Spleen (tissue), 11 donors: ENCODE measurements around the gene GAS2. TPM values are rescaled to one million over a fixed set of nuclear protein-coding genes. Genes with fewer than 3 reads are reported as not detected.

ENCODE experiments used
- DNase-seq: peaks from one replicate; pipeline ENCODE4 v3.0.0-alpha.2; 2020
- H3K27ac ChIP-seq, 8 donors: fragments of 200-600 bp; sonication (generic) in 7 of 8; 1 replicate in 4 of 8; 2 replicates in 4 of 8; pipeline versions ENCODE4 v1.5.0 to v1.8.0; 2016 to 2021; ENCODE audit warnings: inconsistent platforms in 4 of 8, mild to moderate bottlenecking in 4 of 8, moderate library complexity in 1 of 8
- H3K27me3 ChIP-seq, 7 donors: fragments of 200-600 bp; sonication (generic) in 6 of 7; replicated peaks in 1 of 7; 1 replicate in 4 of 7; 2 replicates in 3 of 7; pipeline versions ENCODE4 v1.5.0 to v1.8.0; 2016 to 2021; ENCODE audit warnings: inconsistent platforms in 3 of 7, mild to moderate bottlenecking in 1 of 7
- H3K36me3 ChIP-seq, 6 donors: fragments of 200-600 bp; sonication (generic) in 5 of 6; 1 replicate in 4 of 6; 2 replicates in 2 of 6; pipeline versions ENCODE4 v1.5.0 to v1.8.0; 2016 to 2021; ENCODE audit warnings: inconsistent platforms in 2 of 6
- H3K4me1 ChIP-seq, 6 donors: fragments of 200-600 bp; sonication (generic) in 5 of 6; 1 replicate in 3 of 6; 2 replicates in 3 of 6; pipeline versions ENCODE4 v1.5.0 to v1.8.0; 2016 to 2021; ENCODE audit warnings: inconsistent platforms in 3 of 6
- H3K4me3 ChIP-seq, 8 donors: fragments of 200-600 bp; sonication (generic) in 7 of 8; 1 replicate in 4 of 8; 2 replicates in 4 of 8; pipeline versions ENCODE4 v1.5.0 to v1.8.0; 2016 to 2021; ENCODE audit warnings: inconsistent platforms in 4 of 8, mild to moderate bottlenecking in 4 of 8, moderate library complexity in 2 of 8
- H3K9me3 ChIP-seq, 8 donors: fragments of 200-600 bp; sonication (generic) in 7 of 8; 1 replicate in 4 of 8; 2 replicates in 4 of 8; pipeline versions ENCODE4 v1.5.0 to v1.8.0; 2016 to 2021; ENCODE audit warnings: inconsistent platforms in 4 of 8
- POLR2A ChIP-seq, 3 donors: fragments of 450-650 bp; IDR thresholded peaks; one replicate each; pipeline ENCODE4 v1.5.1; 2017; ENCODE audit warnings: antibody characterized with exemption in 3 of 3, mild to moderate bottlenecking in 1 of 3
- POLR2AphosphoS5 ChIP-seq, 3 donors: sonication (generic); formaldehyde crosslinking; IDR thresholded peaks; one replicate each; pipeline ENCODE4 v1.5.1; 2017; ENCODE audit warnings: antibody characterized with exemption in 3 of 3
- WGBS, 5 donors: extraction: QIAGEN DNeasy Blood & Tissue Kit in 3 of 5; methylation state at CpG; one replicate each; pipeline versions ENCODE4 v1.1.5 to v1.1.7; 2013 to 2018; 5-methylcytosine and 5-hydroxymethylcytosine counted together
- intact Hi-C: fragments of 100-400 bp; cut with DNase I; formaldehyde crosslinking; loops from one replicate; pipeline ENCODE4 v1.15.0; 2023; ENCODE audit warnings: low total_unique reads
- polyA plus RNA-seq, 3 donors: library from polyadenylated mRNA; stranded (reverse); fragments of 200-250 nt; gene quantifications; one replicate each; pipeline ENCODE4 v1.2.1, GENCODE V29; 2013
- total RNA-seq, 7 donors: library from RNA; depleted of rRNA in 3 of 7; stranded (reverse); fragments of >200 nt in 3 of 7; fragmentation: NEBNext Ultra II Directional in 4 of 7; extraction: Animal tissue kit (Norgen Biotek cat#: 25700) in 4 of 7; gene quantifications; one replicate each; pipeline versions ENCODE4 v1.1.0 to v1.2.1, GENCODE V29; 2016 to 2021
- TF ChIP-seq, protein P1 (sequence below), 11 experiments: fragments of 200-600 bp in 7 of 11; fragments of 450-650 bp in 4 of 11; sonication (generic) in 4 of 11; IDR thresholded peaks in 8 of 11; conservative IDR thresholded peaks in 3 of 11; 1 replicate in 7 of 11; 2 replicates in 4 of 11; pipeline versions ENCODE4 v1.4.0 to v1.8.0; 2016 to 2021; ENCODE audit warnings: antibody characterized with exemption in 11 of 11, inconsistent platforms in 4 of 11, mild to moderate bottlenecking in 1 of 11
- donor health status: healthy with polysubstance abuse.
- donor health status: DM: no; HTN: no; CAD: no; lungs with moderate emphysema.
- donor health status: DM: no; HTN: no; CAD: no.
- donor health status: Bipolar disorder and iron deficiency.
- donor health status: healthy.
- donor health status: DM: no; HTN: no; CAD: no.
- donor health status: DM: yes; HTN: yes; CAD: no.

The GAS2 gene
- total and polyA plus RNA-seq, 10 donors = 1.1 to 9.1 (median 2.2) TPM

DNA sequence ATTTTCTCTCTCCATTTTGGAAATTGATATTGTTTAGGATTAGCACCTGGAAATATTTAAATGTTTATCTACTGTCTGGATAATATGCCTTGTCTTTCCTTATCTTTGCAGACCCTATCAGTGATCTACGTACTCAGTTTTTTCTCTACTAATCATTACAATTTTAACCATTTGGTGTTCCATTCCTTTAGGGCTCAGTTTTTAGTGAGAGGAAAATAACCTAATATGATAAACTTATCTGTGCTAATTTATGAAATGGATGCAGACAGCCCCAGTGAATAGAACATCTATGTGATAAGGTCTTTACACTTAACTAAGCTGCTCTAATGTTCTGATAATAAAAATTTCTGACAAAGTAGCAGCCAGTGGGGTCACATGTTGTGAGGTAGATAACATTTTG is 94.7 kb downstream of the GAS2 start:
- intact Hi-C loops = no loop called here
- no peak for DNase-seq
- Histone ChIP-seq H3K27ac (no peak overlapping the region), H3K4me1 (no peaks in the 10 kb centered on the region), H3K4me3 (no peak overlapping the region), H3K27me3 (no peaks in the 10 kb centered on the region), H3K36me3 (no peaks in the 10 kb centered on the region), H3K9me3 (no peaks in the 10 kb centered on the region)
- no peak for TF ChIP-seq POLR2AphosphoS5 (IDR thresholded peaks at IDR 0.05)
- TF ChIP-seq POLR2A (IDR thresholded peaks at IDR 0.05) = no peak
- TF ChIP-seq, protein P1, sequence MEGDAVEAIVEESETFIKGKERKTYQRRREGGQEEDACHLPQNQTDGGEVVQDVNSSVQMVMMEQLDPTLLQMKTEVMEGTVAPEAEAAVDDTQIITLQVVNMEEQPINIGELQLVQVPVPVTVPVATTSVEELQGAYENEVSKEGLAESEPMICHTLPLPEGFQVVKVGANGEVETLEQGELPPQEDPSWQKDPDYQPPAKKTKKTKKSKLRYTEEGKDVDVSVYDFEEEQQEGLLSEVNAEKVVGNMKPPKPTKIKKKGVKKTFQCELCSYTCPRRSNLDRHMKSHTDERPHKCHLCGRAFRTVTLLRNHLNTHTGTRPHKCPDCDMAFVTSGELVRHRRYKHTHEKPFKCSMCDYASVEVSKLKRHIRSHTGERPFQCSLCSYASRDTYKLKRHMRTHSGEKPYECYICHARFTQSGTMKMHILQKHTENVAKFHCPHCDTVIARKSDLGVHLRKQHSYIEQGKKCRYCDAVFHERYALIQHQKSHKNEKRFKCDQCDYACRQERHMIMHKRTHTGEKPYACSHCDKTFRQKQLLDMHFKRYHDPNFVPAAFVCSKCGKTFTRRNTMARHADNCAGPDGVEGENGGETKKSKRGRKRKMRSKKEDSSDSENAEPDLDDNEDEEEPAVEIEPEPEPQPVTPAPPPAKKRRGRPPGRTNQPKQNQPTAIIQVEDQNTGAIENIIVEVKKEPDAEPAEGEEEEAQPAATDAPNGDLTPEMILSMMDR (IDR thresholded peaks at IDR 0.05 in 8 of 11, conservative IDR thresholded peaks at IDR 0.05 in 3 of 11) = no peak
- WGBS, 5 donors = 69 to 87% (median 83%) methylated on average over 1 of the region's 1 CpG

DNA sequence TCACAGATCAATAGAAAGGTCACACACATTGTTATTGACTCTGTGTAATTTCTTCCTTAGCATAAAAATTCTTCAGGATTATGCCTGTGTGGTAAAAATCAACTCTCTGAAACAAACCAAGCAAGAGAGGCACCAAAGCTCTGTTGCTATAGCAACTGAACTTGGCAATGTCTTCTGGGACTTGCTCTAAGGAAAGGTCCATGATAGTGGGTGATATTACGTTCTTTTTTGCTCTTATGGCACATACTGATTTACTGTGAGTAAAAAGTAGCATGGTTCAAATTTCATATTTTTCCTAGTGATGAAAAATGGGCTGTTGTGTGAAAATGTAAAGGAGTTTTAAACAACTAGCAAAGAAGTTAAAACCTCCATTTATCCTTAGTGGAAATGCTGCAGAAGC is 96.8 kb downstream of the GAS2 start:
- H3K27me3 ChIP-seq = no peaks in the 10 kb centered on the region
- TF ChIP-seq POLR2AphosphoS5 (IDR thresholded peaks at IDR 0.05) (no peak), POLR2A (IDR thresholded peaks at IDR 0.05) (no peak)
- TF ChIP-seq, protein P1 (IDR thresholded peaks at IDR 0.05 in 8 of 11, conservative IDR thresholded peaks at IDR 0.05 in 3 of 11) = no peak
- no peak for DNase-seq

DNA sequence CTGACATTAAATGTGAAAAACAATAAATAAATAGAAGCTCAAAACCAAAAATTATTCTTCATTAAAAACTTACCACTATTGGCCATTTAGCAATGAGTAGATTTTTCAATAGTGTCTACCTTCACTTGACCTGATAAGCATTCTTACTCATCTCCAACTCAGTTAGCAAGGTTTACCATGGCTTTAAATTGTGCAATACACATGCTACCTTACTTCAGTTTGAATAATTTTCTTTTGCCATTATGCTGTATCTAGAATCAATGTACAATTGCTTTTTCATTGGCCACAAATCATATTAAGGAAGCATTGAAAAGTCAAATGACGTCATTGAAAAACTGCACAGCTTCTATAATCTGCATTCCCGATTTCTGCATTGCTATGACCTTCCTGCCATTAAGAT is 98.3 kb downstream of the GAS2 start:
- Histone ChIP-seq H3K27ac (no peak overlapping the region), H3K9me3 (no peaks in the 10 kb centered on the region), H3K4me1 (no peaks in the 10 kb centered on the region), H3K27me3 (no peaks in the 10 kb centered on the region), H3K36me3 (no peaks in the 10 kb centered on the region), H3K4me3 (no peak overlapping the region)
- WGBS, 5 donors = 86 to 96% (median 88%) methylated on average over 2 of the region's 2 CpGs
- DNase-seq = no peak
- intact Hi-C loops = no loop called here
- no peak for TF ChIP-seq POLR2A (IDR thresholded peaks at IDR 0.05)
- TF ChIP-seq, protein P1 (IDR thresholded peaks at IDR 0.05 in 8 of 11, conservative IDR thresholded peaks at IDR 0.05 in 3 of 11) = no peak
- TF ChIP-seq POLR2AphosphoS5 (IDR thresholded peaks at IDR 0.05) = no peak

More for the DNA sequence above, 96.8 kb downstream of the GAS2 start:
- H3K4me3 ChIP-seq = no peak overlapping the region
- H3K9me3 ChIP-seq = no peaks in the 10 kb centered on the region
- H3K27ac ChIP-seq = no peak overlapping the region
- 68 to 91% (median 86%) methylated on average over 1 of the region's 1 CpG for WGBS, 5 donors
- intact Hi-C loops = no loop called here
- no peaks in the 10 kb centered on the region for H3K36me3 ChIP-seq
- H3K4me1 ChIP-seq = no peaks in the 10 kb centered on the region

DNA sequence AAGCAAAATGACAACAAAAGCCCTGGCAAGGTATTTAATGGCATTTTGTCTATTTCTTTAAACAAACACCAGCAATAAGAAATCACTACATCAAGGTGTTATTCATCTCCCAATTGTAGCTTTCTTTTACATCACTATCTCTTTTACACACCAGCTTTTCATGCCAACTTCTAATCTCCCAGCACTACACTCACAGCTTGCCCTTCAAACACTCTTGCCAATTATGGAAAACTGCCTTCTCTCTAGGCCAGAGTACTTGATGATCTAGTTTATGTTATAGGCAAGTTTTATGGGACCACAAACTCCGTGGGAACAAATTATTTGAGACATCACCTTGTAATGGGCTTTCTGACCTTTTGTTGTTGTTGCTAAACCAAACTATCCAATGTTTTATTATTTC is 101.9 kb downstream of the GAS2 start:
- intact Hi-C loops = no loop called here
- no peaks in the 10 kb centered on the region for H3K36me3 ChIP-seq
- 63 to 79% (median 68%) methylated on average over 1 of the region's 1 CpG for whole genome bisulfite sequencing, 5 donors

More for the DNA sequence above, 101.9 kb downstream of the GAS2 start:
- no peak for DNase-seq
- Histone ChIP-seq H3K27me3 (no peaks in the 10 kb centered on the region), H3K27ac (no peak overlapping the region), H3K9me3 (no peaks in the 10 kb centered on the region), H3K4me3 (no peak overlapping the region), H3K4me1 (no peaks in the 10 kb centered on the region)
- TF ChIP-seq POLR2A (IDR thresholded peaks at IDR 0.05) = no peak
- no peak for TF ChIP-seq POLR2AphosphoS5 (IDR thresholded peaks at IDR 0.05)
- TF ChIP-seq, protein P1 (IDR thresholded peaks at IDR 0.05 in 8 of 11, conservative IDR thresholded peaks at IDR 0.05 in 3 of 11) = no peak
